Lung (tissue), 12 donors: ENCODE data around the gene CRHBP. TPM values are rescaled to one million over a fixed set of nuclear protein-coding genes. Genes with fewer than 3 reads are reported as not detected.

Experiments used
- ATAC-seq: fragments of 200-7000 bp; cut with Tn5 transposase; one replicate; pipeline ENCODE4 v1.9.1; 2020; ENCODE audit warnings: moderate number of reproducible peaks; ENCODE audit not compliant: insufficient read depth, low FRiP score
- DNase-seq, 3 donors: peaks; one replicate each; pipeline ENCODE4 v3.0.0-alpha.2; 2013 to 2017
- H3K27ac ChIP-seq, 2 donors: one replicate each; pipeline ENCODE4 v1.5.1; 2013; ENCODE audit warnings: mild to moderate bottlenecking in 2 of 2, moderate library complexity in 2 of 2, control low read depth in 1 of 2, inconsistent platforms in 1 of 2, low read depth in 1 of 2, low read length in 1 of 2
- H3K27me3 ChIP-seq, 3 donors: one replicate each; pipeline ENCODE4 v1.5.1; 2013; ENCODE audit warnings: low read length in 2 of 3; ENCODE audit not compliant: control insufficient read depth in 3 of 3, insufficient read depth in 3 of 3
- H3K36me3 ChIP-seq, 4 donors: one replicate each; pipeline ENCODE4 v1.5.1; 2013; ENCODE audit warnings: low read length in 4 of 4, mild to moderate bottlenecking in 1 of 4, moderate library complexity in 1 of 4; ENCODE audit not compliant: control insufficient read depth in 4 of 4, insufficient read depth in 4 of 4
- H3K4me1 ChIP-seq, 5 donors: one replicate each; pipeline ENCODE4 v1.5.1; 2013; ENCODE audit warnings: low read length in 5 of 5, mild to moderate bottlenecking in 2 of 5, moderate library complexity in 1 of 5; ENCODE audit not compliant: control insufficient read depth in 5 of 5, insufficient read depth in 5 of 5
- H3K4me3 ChIP-seq: one replicate; pipeline ENCODE4 v1.5.1; 2013; ENCODE audit warnings: mild to moderate bottlenecking, control low read depth, moderate library complexity
- H3K9ac ChIP-seq, 2 donors: one replicate each; pipeline ENCODE4 v1.5.1; 2013; ENCODE audit warnings: low read length in 2 of 2, control low read depth in 1 of 2; ENCODE audit not compliant: insufficient read depth in 1 of 2
- H3K9me3 ChIP-seq, 4 donors: one replicate each; pipeline ENCODE4 v1.5.1; 2013; ENCODE audit warnings: low read length in 3 of 4, mild to moderate bottlenecking in 1 of 4, moderate library complexity in 1 of 4; ENCODE audit not compliant: control insufficient read depth in 4 of 4, insufficient read depth in 3 of 4
- WGBS, 2 donors: extraction: QIAGEN DNeasy Blood & Tissue Kit; methylation state at CpG; one replicate each; pipeline ENCODE4 v1.1.7; 2013; 5-methylcytosine and 5-hydroxymethylcytosine counted together
- polyA plus RNA-seq, 2 donors: library from polyadenylated mRNA; stranded (reverse); fragments of 200-250 nt; gene quantifications; one replicate each; pipeline ENCODE4 v1.2.1, GENCODE V29; 2013
- total RNA-seq, 2 donors: library from RNA; depleted of rRNA in 1 of 2; stranded (reverse); fragments of >200 nt in 1 of 2; gene quantifications; one replicate each; pipeline ENCODE4 v1.2.1, GENCODE V29; 2014 to 2021
- TF ChIP-seq, protein P1 (sequence below): IDR thresholded peaks from 2 replicates; pipeline ENCODE4 v1.5.1; 2012; ENCODE audit warnings: mild to moderate bottlenecking; ENCODE audit errors: control extremely low read depth, extremely low read depth
- donor health status: control.
- donor health status: control.
- donor health status: Bipolar disorder and iron deficiency.
- donor health status: healthy.
- donor health status: DM: yes; HTN: yes; CAD: no.

CRHBP gene
- total and polyA plus RNA-seq, 4 donors, result 0.21 to 0.58 (median 0.33) TPM

DNA sequence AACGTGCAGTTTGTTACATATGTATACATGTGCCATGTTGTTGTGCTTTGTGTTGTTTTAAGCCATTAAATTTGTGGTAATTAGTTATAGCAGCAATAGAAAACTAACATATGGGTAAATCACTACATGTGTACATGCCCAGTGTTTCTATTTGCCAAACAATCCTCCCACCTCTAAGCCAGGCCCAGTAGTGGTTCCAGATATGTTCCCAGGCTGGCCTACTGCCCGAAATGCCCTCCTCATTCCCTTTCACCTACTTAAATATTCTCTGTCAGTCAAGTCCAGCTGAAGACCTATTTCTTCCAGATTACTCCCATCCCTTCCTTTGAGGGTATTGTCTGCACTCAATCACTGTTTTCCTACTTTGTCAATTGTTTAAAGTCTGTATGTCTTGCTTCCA, 53.3 kb downstream of the CRHBP start:
- no peaks in the 10 kb centered on the region for H3K36me3 ChIP-seq
- H3K4me3 ChIP-seq, result no peak overlapping the region
- H3K9me3 ChIP-seq, result peaks cover 0 to 1% (median 0%) of the 10 kb centered on the region in 4 donors
- ATAC-seq, result no peak
- TF ChIP-seq, protein P1, sequence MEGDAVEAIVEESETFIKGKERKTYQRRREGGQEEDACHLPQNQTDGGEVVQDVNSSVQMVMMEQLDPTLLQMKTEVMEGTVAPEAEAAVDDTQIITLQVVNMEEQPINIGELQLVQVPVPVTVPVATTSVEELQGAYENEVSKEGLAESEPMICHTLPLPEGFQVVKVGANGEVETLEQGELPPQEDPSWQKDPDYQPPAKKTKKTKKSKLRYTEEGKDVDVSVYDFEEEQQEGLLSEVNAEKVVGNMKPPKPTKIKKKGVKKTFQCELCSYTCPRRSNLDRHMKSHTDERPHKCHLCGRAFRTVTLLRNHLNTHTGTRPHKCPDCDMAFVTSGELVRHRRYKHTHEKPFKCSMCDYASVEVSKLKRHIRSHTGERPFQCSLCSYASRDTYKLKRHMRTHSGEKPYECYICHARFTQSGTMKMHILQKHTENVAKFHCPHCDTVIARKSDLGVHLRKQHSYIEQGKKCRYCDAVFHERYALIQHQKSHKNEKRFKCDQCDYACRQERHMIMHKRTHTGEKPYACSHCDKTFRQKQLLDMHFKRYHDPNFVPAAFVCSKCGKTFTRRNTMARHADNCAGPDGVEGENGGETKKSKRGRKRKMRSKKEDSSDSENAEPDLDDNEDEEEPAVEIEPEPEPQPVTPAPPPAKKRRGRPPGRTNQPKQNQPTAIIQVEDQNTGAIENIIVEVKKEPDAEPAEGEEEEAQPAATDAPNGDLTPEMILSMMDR, result no peak
- H3K27ac ChIP-seq, result no peak overlapping the region
- no peak for DNase-seq
- H3K4me1 ChIP-seq, result no peaks in the 10 kb centered on the region
- 87 to 88% methylated on average over 2 of the region's 2 CpGs for WGBS, 2 donors
- H3K9ac ChIP-seq, result no peak overlapping the region
- H3K27me3 ChIP-seq, result peaks cover 0 to 3% (median 0%) of the 10 kb centered on the region in 3 donors

DNA sequence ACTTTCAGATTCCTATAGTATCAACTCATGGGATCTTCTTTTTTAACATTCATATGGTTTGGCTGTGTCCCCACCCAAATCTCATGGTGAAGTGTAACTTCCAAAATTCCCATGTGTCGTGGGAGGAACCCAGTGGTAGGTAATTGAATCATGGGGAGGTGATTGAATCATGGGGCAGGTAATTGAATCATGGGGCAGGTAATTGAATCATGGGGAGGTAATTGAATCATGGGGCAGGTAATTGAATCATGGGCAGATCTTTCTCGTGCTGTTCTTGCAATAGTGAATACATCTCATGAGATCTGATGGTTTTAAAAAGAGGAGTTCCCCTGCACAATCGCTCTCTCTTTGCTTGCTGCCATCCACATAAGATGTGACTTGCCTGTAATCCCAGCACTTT, 55.6 kb downstream of the CRHBP start:
- Histone ChIP-seq H3K9ac (no peak overlapping the region), H3K27me3 (peaks cover 0 to 3% (median 0%) of the 10 kb centered on the region in 3 donors), H3K27ac (no peak overlapping the region), H3K9me3 (peaks cover 0 to 1% (median 0%) of the 10 kb centered on the region in 4 donors), H3K4me1 (no peaks in the 10 kb centered on the region), H3K4me3 (no peak overlapping the region), H3K36me3 (no peaks in the 10 kb centered on the region)
- DNase-seq (no peak), ATAC-seq (no peak)
- TF ChIP-seq, protein P1, result no peak
- 58 to 76% methylated on average over 3 of the region's 3 CpGs for WGBS, 2 donors

DNA sequence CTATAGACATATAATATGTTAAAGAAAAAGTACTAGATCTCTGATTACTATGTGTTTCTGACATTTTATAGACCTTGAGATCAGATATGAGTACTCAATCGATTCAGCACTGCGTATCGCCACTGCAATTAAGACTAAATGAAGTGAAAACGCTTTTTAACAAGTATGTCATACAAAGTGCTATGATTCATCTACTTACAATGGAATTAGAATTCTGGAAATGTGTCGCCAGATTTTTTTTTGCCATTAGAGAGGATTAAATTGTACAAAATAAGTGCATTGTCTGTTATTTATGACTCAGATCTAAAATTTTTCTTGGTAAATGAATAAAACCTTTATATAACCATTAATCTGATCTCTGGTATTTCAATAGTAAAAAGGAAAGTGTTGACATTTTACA, 57.4 kb downstream of the CRHBP start:
- Histone ChIP-seq H3K27me3 (peaks cover 0 to under 1% (median 0%) of the 10 kb centered on the region in 3 donors), H3K27ac (no peak overlapping the region), H3K9ac (no peak overlapping the region), H3K36me3 (no peaks in the 10 kb centered on the region), H3K9me3 (peaks cover 0 to 1% (median 0%) of the 10 kb centered on the region in 4 donors), H3K4me1 (no peaks in the 10 kb centered on the region), H3K4me3 (no peak overlapping the region)
- ATAC-seq, result no peak
- WGBS, 2 donors, result 93 to 95% methylated on average over 5 of the region's 5 CpGs
- DNase-seq, result no peak
- TF ChIP-seq, protein P1, result no peak

DNA sequence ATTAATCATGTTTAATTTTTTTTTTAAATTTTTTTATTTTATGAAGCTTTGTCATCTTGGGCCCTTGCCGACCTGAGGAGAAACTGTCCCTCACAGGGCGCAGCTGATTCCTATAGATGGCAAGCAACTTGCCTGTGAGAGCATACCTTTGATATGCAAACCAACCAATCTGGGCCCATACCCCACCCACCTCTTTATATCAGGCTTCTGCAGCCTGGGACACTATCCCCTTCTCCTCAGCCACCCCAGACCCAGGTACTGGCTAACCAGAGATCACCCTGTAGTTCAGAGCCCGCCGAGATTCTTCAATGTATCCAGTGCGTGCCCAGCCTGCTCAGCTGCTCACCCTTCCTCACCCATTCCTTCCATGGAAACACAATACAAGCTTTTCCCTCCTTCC, 58.7 kb downstream of the CRHBP start:
- ATAC-seq, result no peak
- no peak for DNase-seq
- Histone ChIP-seq H3K27ac (no peak overlapping the region), H3K4me3 (no peak overlapping the region), H3K27me3 (peaks cover 0 to 3% (median 0%) of the 10 kb centered on the region in 3 donors), H3K9ac (no peak overlapping the region), H3K9me3 (peaks cover 0 to 1% (median 0%) of the 10 kb centered on the region in 4 donors), H3K4me1 (no peaks in the 10 kb centered on the region), H3K36me3 (no peaks in the 10 kb centered on the region)
- WGBS, 2 donors, result 85 to 94% methylated on average over 5 of the region's 5 CpGs
- TF ChIP-seq, protein P1, result no peak
